HCT116 (cell line): ENCODE results near the gene EIF6.

Experiments used
- ELF1 ChIP-seq: IDR thresholded peaks from 2 replicates; pipeline ENCODE4 v1.6.1; 2012; ENCODE audit warnings: low read depth, borderline replicate concordance
- POLR2A ChIP-seq: IDR thresholded peaks from 2 replicates; pipeline ENCODE4 v1.7.0; 2011; ENCODE audit warnings: borderline replicate concordance; ENCODE audit not compliant: insufficient read depth, insufficient read length; ENCODE audit errors: extremely low read depth
- POLR2AphosphoS5 ChIP-seq: IDR thresholded peaks from 2 replicates; pipeline ENCODE4 v1.6.1; 2011; ENCODE audit warnings: mild to moderate bottlenecking, low read depth, low read length, moderate library complexity
- SIN3A ChIP-seq: IDR thresholded peaks from 2 replicates; pipeline ENCODE4 v1.6.1; 2012; ENCODE audit warnings: low read depth
- TCF7L2 ChIP-seq: IDR thresholded peaks from 2 replicates; pipeline ENCODE4 v1.7.0; 2011; ENCODE audit warnings: borderline replicate concordance, inconsistent platforms; ENCODE audit not compliant: insufficient read depth, insufficient read length; ENCODE audit errors: extremely low read depth
- ZNF274 ChIP-seq: fragments of 200-500 bp; sonication (Bioruptor generic); IDR thresholded peaks from 2 replicates; pipeline ENCODE4 v1.6.1; 2014; ENCODE audit warnings: mild to moderate bottlenecking, low read depth, low read length, inconsistent platforms
- TF ChIP-seq, protein P1 (sequence below), 3 experiments: fragments of 200-600 bp in 1 of 3; sonication (generic) in 1 of 3; IDR thresholded peaks in 2 of 3; conservative IDR thresholded peaks in 1 of 3; 2 replicates each; pipeline ENCODE4 v1.5.1; 2012 to 2017; ENCODE audit warnings: low read depth in 2 of 3, low read length in 2 of 3, antibody characterized with exemption in 1 of 3, borderline replicate concordance in 1 of 3, control low read depth in 1 of 3, mild to moderate bottlenecking in 1 of 3, mixed read lengths in 1 of 3, mixed run types in 1 of 3, moderate library complexity in 1 of 3; ENCODE audit not compliant: insufficient read depth in 1 of 3
- TF ChIP-seq, protein P2 (sequence below): IDR thresholded peaks from 2 replicates; pipeline ENCODE4 v1.6.1; 2012

DNA sequence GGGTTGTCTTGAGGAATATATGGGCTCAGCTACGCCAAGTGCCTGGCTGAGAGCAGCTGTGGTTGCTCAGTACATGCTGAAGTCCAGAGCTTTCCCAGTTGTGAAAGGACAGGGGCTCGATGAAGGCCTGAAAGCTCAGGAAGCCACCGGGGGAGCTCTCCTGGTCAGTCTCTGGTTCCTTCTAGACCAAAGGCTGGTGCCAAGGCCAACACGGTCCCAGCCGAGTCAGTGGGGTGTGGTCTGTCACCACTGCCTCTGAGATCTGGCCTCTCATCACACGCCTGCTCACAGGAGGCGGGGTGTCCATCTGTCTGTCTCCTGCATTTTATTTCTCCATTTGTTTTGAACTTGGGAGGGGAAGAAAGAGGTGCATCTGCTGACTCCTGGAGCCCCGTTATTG lies 12.6 kb upstream of the EIF6 start:
- TF ChIP-seq ELF1 (no peak), POLR2A (no peak), TCF7L2 (no peak), ZNF274 (no peak), SIN3A (no peak), POLR2AphosphoS5 (no peak)
- TF ChIP-seq, protein P1, sequence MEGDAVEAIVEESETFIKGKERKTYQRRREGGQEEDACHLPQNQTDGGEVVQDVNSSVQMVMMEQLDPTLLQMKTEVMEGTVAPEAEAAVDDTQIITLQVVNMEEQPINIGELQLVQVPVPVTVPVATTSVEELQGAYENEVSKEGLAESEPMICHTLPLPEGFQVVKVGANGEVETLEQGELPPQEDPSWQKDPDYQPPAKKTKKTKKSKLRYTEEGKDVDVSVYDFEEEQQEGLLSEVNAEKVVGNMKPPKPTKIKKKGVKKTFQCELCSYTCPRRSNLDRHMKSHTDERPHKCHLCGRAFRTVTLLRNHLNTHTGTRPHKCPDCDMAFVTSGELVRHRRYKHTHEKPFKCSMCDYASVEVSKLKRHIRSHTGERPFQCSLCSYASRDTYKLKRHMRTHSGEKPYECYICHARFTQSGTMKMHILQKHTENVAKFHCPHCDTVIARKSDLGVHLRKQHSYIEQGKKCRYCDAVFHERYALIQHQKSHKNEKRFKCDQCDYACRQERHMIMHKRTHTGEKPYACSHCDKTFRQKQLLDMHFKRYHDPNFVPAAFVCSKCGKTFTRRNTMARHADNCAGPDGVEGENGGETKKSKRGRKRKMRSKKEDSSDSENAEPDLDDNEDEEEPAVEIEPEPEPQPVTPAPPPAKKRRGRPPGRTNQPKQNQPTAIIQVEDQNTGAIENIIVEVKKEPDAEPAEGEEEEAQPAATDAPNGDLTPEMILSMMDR (IDR thresholded peaks at IDR 0.05 in 2 of 3, conservative IDR thresholded peaks at IDR 0.05 in 1 of 3; ENCODE audit: borderline replicate concordance in 1 of 3, insufficient read depth in 1 of 3, low read depth in 2 of 3, low read length in 2 of 3): peak in 2 of 3 experiments; percentile 27 to 28; a peak in 2 of 6 replicates
- TF ChIP-seq, protein P2, sequence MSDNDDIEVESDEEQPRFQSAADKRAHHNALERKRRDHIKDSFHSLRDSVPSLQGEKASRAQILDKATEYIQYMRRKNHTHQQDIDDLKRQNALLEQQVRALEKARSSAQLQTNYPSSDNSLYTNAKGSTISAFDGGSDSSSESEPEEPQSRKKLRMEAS: no peak
